Keratinocyte (primary cell): ENCODE results near the gene GRIK4.

Source experiments
- EZH2 ChIP-seq: IDR thresholded peaks from one replicate; pipeline ENCODE4 v1.6.1; 2012; ENCODE audit warnings: inconsistent platforms, mild to moderate bottlenecking, low read length, moderate library complexity
- TF ChIP-seq, protein P1 (sequence below), 3 experiments: IDR thresholded peaks in 1 of 3; conservative IDR thresholded peaks in 1 of 3; optimal IDR thresholded peaks in 1 of 3; 2 replicates in 2 of 3; 3 replicates in 1 of 3; pipeline versions ENCODE3 to v1.5.1; 2011; ENCODE audit warnings: low read length in 3 of 3, mild to moderate bottlenecking in 3 of 3, moderate library complexity in 2 of 3, control low read depth in 1 of 3, inconsistent platforms in 1 of 3; ENCODE audit not compliant: insufficient read depth in 2 of 3; ENCODE audit errors: extremely low read depth in 1 of 3

DNA sequence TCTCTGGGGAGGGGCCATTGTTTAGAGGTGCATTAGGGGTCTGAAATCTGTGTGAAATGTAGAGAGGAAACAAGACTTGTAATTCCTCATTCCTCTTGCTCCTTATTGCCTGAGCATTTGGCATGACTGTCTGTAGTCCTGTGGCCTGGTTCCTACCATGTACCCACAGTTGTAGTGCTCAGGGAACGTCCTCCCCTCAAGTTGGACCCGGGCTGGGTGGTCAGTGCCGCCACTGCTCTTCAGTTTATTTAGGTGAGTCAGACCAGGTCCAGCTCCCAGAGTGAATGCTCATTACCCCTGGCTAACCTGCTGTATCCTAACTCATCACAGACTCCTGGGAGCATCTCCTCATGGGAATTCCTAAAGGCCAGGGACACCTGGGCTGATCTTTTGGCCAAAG lies 139.8 kb downstream of the GRIK4 start:
- TF ChIP-seq, protein P1, sequence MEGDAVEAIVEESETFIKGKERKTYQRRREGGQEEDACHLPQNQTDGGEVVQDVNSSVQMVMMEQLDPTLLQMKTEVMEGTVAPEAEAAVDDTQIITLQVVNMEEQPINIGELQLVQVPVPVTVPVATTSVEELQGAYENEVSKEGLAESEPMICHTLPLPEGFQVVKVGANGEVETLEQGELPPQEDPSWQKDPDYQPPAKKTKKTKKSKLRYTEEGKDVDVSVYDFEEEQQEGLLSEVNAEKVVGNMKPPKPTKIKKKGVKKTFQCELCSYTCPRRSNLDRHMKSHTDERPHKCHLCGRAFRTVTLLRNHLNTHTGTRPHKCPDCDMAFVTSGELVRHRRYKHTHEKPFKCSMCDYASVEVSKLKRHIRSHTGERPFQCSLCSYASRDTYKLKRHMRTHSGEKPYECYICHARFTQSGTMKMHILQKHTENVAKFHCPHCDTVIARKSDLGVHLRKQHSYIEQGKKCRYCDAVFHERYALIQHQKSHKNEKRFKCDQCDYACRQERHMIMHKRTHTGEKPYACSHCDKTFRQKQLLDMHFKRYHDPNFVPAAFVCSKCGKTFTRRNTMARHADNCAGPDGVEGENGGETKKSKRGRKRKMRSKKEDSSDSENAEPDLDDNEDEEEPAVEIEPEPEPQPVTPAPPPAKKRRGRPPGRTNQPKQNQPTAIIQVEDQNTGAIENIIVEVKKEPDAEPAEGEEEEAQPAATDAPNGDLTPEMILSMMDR (optimal IDR thresholded peaks at IDR 0.05 in 1 of 3, IDR thresholded peaks at IDR 0.05 in 1 of 3, conservative IDR thresholded peaks at IDR 0.05 in 1 of 3; ENCODE audit: extremely low read depth in 1 of 3, insufficient read depth in 2 of 3, low read length in 3 of 3), result no peak
- no peak for TF ChIP-seq EZH2
